NCI-H82 treated with DMSO at 0.1 percent for 48 hours (cell line): ENCODE data around the gene PDE9A.
"Not testable (repeated sequence)": the region's sequence is repeated elsewhere in the genome, so short reads cannot be mapped to it uniquely, and the experiment has no call there.

Experiments
- DNase-seq: peaks from one replicate; lab custom pipeline; 2025; ENCODE audit not compliant: unreplicated experiment; lab: John Stamatoyannopoulos, UW

PDE9A gene

DNA sequence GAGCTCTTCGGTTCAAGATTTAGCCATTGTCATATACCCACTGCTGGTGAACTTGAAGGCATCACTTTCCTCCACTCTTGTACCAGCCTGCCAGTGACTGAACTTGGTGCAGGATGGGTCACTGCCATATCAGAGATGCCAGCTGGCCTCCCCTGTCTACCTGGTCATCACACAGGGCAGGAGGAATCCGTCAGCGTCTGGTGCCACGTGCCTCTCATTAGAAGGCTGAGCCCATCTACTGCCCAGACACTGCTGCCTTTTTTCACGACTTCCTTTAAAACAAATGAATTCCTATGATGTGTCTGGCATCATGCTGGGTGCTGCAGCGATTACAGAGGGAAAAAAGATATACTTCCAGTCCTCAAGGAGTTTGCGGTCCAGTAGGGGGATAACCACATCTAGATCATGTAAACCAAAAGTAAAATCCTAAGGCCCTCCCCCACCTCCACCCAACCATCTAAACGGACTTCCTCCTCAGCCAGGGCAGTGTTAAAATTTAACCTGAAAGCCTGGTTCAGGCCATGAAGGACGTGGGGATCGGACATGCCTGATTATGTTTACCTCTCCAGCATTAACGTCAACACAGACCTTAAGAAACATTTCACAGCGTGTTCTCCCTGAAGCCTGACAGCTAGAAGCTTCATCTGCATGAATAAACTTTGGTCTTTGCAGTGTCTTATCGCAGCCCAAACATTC is 29.2 kb upstream of the PDE9A start:
- DNase-seq, result no peak

DNA sequence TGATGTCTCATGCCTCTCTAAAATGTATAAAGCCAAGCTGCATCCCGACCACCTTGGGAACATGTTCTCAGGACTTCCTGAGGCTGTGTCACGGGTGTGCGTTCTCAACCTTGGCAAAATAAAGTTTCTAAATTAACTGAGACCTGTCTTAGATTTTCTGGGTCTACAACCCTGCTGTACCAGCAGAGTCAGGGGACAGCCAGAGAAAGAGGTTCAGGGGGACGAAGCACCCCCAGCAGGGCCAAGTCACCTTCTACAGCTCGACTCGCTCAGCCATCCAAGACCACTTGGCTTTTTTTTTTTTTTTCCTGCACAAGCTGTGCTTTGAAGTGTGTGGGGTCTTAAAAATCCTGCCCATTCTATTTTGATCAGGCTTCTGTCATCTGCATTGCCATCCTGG is 28.5 kb upstream of the PDE9A start:
- no peak for DNase-seq

DNA sequence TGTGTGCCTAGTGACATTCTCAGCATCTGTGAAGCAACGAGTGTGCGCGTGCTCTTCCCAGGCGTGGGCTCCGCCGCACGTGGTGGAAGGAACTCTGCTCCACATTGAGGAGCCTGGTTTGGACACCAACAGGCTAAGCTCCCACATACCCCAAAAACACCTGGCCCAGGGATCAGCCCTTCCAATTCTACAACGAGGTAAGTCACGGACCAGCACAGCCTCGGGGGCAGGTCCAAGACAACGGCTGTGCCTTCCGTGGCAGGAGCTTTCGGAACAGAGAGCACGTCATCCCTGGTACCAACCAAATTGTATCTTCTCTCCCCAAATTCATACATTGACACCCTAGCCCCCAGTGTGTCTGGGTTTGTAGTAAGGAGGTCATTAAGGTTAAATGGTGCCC is 27.2 kb upstream of the PDE9A start:
- no peak for DNase-seq

DNA sequence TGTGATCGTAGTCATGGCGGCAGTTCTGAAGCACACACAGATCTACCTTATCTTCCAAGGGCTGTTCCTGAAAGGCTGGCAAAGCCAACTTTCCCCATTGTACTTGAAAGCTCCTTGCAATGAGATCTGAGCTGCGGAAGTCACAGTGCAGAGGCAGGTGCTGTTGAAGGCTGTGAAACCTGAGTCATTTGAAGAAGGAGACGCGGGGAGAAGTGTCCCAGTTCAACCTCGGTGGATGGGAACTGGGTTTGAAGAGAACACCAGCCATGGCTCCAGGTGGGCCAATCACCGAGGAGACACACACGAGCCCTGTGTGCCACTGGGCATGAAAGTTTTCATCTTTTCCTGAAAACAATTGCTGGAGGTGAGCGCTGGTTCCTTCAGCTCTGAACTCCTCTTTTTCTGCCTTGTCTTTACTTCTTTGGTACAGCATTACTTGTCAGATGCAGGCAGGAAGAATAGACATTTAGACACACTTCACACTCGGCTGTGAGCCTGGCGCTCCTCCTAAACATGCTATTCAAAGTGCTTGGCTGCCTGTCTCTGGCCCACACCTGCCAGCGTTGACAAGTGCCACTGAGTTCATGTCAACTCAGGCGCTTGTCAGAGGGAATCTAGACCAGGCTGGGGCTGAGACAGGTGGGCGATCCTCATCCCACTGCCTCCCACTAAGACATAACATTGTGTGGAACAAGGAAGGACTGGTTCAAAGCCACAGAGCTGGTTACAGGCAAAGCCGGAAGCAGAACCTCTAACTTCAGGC is 25.7 kb upstream of the PDE9A start:
- no peak for DNase-seq

DNA sequence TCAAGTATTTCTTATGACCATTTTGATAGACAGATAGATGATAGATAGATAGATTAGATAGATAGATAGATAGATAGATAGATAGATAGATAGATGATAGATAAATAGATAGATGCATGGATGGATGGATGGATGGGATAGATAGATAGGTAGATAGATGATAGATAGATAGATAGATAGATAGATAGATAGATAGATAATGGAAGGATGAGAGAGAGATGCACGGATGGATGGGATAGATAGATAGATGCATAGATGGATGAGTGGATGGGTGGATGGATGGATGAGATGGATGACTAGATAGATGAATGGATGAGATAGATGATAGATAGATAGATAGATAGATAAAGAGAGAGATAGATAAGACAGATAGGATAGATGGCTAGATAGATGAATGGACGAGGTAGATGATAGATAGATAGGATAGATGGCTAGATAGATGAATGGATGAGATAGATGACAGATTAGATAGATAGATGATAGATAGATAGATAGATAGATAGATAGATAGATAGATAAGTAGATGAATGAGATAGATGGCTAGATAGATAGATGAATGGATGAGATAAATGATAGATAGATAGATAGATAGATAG is 24.9 kb upstream of the PDE9A start:
- DNase-seq, result not testable (repeated sequence)

GRCh38 chr21:42629933-42630589 is 23.4 kb upstream of the PDE9A start:
- no peak for DNase-seq

DNA sequence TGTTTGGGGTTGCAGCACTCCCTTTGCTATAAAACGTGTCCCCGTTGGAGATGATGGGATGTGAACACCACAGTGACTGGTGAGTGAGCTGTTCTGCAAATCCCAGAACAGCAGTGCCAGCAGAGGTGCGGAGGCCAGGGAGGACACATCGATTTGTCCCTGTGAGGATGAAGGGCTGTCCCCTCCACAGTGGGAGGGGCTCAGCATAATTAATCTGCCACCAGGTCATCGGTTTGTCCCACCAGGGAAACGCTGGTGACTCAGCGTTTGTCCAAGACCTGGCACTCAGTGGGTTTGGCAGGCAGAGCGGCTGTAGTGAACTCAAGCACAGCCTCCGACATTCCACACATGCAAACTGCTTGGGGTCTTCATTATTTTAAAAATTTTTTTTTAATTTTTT is 22.8 kb upstream of the PDE9A start:
- DNase-seq, result no peak

GRCh38 chr21:42631142-42631541 is 22.3 kb upstream of the PDE9A start:
- no peak for DNase-seq

GRCh38 chr21:42632336-42632751 is 21.1 kb upstream of the PDE9A start:
- no peak for DNase-seq

- DNase-seq, result no peak
Observed at GRCh38 chr21:42632771-42633690, 20.4 kb upstream of the PDE9A start.

DNA sequence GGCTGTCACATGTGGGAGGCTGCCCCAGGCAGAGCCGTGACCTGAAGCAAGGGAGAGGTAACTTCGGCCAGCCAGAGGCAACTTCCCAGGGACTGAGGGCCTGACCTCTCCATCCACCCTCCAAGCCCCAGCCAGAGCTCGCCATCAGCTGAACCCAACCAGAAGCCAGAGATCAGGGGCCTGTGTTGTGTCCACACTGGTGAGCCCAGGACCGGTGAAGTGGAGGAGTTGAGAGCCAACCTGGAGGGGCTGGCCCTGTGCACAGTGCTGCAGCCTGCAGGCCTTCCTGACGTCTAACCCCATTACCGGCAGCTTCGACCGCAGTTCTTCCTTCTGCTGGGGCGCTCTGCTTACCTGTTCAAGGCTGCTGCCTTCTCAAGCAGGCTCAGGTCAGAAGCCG is 19.6 kb upstream of the PDE9A start:
- DNase-seq, result no peak

- no peak for DNase-seq
Observed at GRCh38 chr21:42635848-42636519, 17.4 kb upstream of the PDE9A start.

DNA sequence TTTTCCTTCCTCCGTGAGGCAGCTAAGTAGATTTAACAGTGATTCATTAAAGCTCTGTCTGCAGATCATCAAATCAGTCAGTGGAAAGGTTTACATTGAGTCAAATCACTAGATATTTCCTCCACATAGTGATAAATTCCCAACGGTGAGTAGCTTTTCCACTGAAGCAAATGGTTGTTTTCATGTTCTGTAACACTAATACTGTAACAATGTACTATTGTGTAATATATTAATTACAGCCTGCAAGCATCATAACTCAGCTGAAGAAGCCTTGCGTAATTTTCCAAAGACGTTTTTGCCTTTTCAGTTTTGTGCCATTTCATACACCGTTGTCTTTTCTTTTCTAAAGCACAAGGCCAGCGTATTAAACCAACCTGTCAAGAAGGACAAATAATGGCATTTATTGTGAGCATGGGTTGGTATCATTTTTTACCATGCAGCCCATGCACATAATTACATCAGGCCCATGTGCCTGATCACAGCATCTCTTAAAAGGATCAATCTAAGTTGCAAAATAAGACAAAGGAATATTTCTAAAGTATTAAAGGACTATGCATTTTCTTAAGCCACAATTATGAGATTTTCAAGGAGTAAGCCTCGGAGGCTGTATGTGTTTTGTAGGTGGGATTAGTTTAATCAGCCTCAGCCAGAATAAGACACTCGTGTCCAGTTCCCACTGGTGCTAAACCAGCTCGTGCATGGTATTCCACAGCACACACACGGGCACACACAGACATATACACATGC is 16.7 kb upstream of the PDE9A start:
- DNase-seq, result no peak

- no peak for DNase-seq
Observed at GRCh38 chr21:42637267-42638041, 16.0 kb upstream of the PDE9A start.

DNA sequence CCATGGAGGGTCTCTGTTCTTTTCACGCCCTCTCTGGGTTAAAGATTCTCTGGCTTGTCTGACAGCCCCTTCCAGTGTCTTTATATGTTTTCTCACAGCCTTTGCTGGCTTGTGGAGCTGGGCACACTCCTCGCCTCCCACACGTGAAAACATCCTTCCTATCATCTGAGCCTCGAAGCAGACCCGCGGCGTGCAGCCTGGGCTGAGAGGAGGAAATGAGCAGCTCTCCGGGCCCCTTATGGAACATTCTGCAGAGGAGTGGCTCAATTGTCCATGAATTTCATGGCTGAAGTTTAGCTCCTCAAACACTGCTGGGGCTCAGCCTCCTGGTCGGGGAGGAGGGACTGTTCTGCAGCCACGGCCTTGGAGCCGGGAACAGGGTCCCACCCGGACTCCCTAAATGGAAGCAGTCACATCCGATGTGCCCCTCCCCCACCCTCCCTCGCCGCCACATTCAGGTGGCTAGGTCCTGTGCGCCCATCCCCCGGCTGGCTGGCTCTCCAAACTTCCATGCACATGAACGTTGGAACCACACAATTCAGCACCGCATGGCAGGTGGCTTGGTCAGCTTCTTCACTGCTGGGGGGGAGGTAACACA is 15.1 kb upstream of the PDE9A start:
- DNase-seq, result no peak

DNA sequence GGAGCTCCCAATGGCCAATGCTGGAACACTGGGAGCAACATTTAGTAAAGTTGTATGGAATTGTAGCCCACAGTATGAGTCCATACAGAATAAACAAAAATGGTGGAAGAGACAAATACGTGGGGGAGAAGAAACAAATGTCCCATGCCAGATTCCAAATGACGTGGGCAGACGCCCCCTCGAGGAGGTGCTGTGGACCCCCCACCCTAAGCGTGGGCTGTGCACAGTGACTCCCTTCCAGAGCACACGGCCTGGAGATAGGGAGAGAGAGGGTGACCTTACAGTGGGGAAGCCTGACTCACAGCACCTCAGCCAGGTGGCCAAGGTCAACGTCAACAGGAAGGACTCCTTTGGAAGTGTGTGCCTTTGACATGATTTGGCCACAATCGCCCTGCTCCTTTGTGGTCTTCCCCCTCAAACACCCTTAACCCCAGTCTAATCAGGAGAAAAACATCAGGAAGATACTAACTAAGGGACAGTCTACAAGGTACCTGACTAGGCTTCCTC is 13.7 kb upstream of the PDE9A start:
- no peak for DNase-seq

DNA sequence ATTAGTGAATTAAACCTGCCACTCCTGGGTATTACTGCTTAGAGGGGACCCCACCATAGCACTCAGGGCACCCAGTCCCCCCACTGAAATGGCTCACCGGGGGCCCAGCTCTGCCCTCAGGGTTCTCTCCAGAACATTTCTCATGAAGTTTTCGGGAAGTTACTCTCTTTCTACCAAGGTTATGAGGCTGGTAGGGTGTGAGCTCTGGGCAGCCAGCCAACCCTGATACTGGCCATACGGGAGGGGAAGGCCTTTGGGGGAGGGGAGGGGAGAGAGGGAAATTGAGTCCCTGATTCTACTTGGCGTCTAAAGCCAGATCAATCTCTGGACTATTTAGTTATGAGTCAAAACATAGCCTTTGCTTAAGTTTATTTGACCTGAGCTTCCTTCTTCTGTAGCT is 12.9 kb upstream of the PDE9A start:
- no peak for DNase-seq
